Activated CD4-positive, alpha-beta memory T cell treated with anti-CD3 and anti-CD28 coated beads for 36 hours (primary cell): ENCODE data around the gene CDKN1B. TPM values are rescaled to one million over a fixed set of nuclear protein-coding genes. Genes with fewer than 3 reads are reported as not detected.
A peak's percentile ranks its signal among the peaks of the same experiment; 100 is the strongest.

ENCODE experiments used
- CTCF ChIA-PET: fragments of 350-600 bp; sonication (Branson Sonifier 250); formaldehyde crosslinking; loops from one replicate; lab custom pipeline; 2021; ENCODE audit warnings: antibody characterized with exemption, inconsistent platforms; lab: Charles Lee
- POLR2A ChIA-PET: fragments of 350-600 bp; sonication (Branson Sonifier 250); formaldehyde crosslinking; loops from one replicate; lab custom pipeline; 2021; ENCODE audit warnings: antibody characterized with exemption; lab: Charles Lee
- DNase-seq: peaks from one replicate; pipeline ENCODE4 v3.0.0-alpha.2; 2020
- H3K27ac Mint-ChIP-seq: one replicate; pipeline ENCODE4 v1.8.0; 2021; ENCODE audit warnings: mixed read lengths
- H3K27me3 Mint-ChIP-seq: one replicate; pipeline ENCODE4 v1.8.0; 2021; ENCODE audit warnings: mixed read lengths
- H3K36me3 Mint-ChIP-seq: one replicate; pipeline ENCODE4 v1.8.0; 2021; ENCODE audit warnings: mixed read lengths
- H3K4me1 Mint-ChIP-seq: one replicate; pipeline ENCODE4 v1.8.0; 2021; ENCODE audit warnings: low read depth, mixed read lengths
- H3K4me3 Mint-ChIP-seq: one replicate; pipeline ENCODE4 v1.8.0; 2021; ENCODE audit warnings: mild to moderate bottlenecking, mixed read lengths
- H3K9me3 Mint-ChIP-seq: one replicate; pipeline ENCODE4 v1.8.0; 2021; ENCODE audit warnings: mixed read lengths
- intact Hi-C: fragments of 100-400 bp; cut with micrococcal nuclease; formaldehyde crosslinking; loops from one replicate; pipeline ENCODE4 v1.15.1; 2023
- total RNA-seq, 2 experiments: library from RNA; stranded (reverse); gene quantifications; one replicate each; pipeline ENCODE4 v1.2.3, GENCODE V29; 2021

Gene CDKN1B
- 10 to 100 TPM; 52.4 to 52.8 TPM for total RNA-seq

GRCh38 chr12:12716793-12717585 lies at the start of gene CDKN1B:
Gene CDKN1B, plus strand, starts transcription at chr12:12717368. Its CDS starts 472 bp downstream, at chr12:12717840.
- intact Hi-C loops, result loop anchor here (1.0 to 5.0 kb wide), 5 partner anchors 8 to 710 kb away; partner anchors contain the start of genes BORCS5 and GPR19

GRCh38 chr12:12668005-12668404 lies 49.2 kb upstream of the CDKN1B start:
- no peak for DNase-seq
- CTCF ChIA-PET, result interaction anchor here (0.6 to 1.5 kb wide), 5 partner anchors 12 to 57 kb away, joined by 3 to 7 read pairs (median 4); no protein-coding TSS in a partner anchor
- no peak overlapping the region for H3K4me3 Mint-ChIP-seq
- no peaks in the 10 kb centered on the region for H3K27me3 Mint-ChIP-seq
- H3K27ac Mint-ChIP-seq, result no peak overlapping the region
- intact Hi-C loops, result no loop called here
- H3K36me3 Mint-ChIP-seq, result no peaks in the 10 kb centered on the region
- no peaks in the 10 kb centered on the region for H3K9me3 Mint-ChIP-seq
- H3K4me1 Mint-ChIP-seq, result peaks cover 14% of the 10 kb centered on the region
- POLR2A ChIA-PET, result interaction anchor here (0.6 kb wide), 1 partner anchor 20 kb away, joined by 4 read pairs; no protein-coding TSS in a partner anchor

More at GRCh38 chr12:12716793-12717585, at the start of gene CDKN1B:
- no peaks in the 10 kb centered on the region for H3K9me3 Mint-ChIP-seq
- H3K27me3 Mint-ChIP-seq, result no peaks in the 10 kb centered on the region
- CTCF ChIA-PET, result interaction anchor here (1.3 to 3.8 kb wide), 7 partner anchors 10 to 121 kb away, joined by 3 to 33 read pairs (median 6); no protein-coding TSS in a partner anchor
- H3K27ac Mint-ChIP-seq, result peak within 1 kb of the TSS; percentile 98
- DNase-seq, result peak; percentile 92
- POLR2A ChIA-PET, result interaction anchor here (0.6 to 7.3 kb wide), 16 partner anchors 9 to 706 kb away, joined by 3 to 135 read pairs (median 4); partner anchors contain the start of genes DUSP16 and GPR19
- peaks cover 48% of the 10 kb centered on the region for H3K36me3 Mint-ChIP-seq
- H3K4me3 Mint-ChIP-seq, result peak within 1 kb of the TSS; percentile 98
- H3K4me1 Mint-ChIP-seq, result peaks cover 45% of the 10 kb centered on the region

- CTCF ChIA-PET, result interaction anchor here (1.0 kb wide), 1 partner anchor 53 kb away, joined by 3 read pairs; no protein-coding TSS in a partner anchor
- Mint-ChIP-seq H3K27me3 (no peaks in the 10 kb centered on the region), H3K4me3 (no peak overlapping the region), H3K4me1 (peaks cover 22% of the 10 kb centered on the region), H3K36me3 (no peaks in the 10 kb centered on the region), H3K9me3 (no peaks in the 10 kb centered on the region), H3K27ac (no peak overlapping the region)
- intact Hi-C loops, result no loop called here
- POLR2A ChIA-PET, result no interaction called here
- no peak for DNase-seq
Observed at GRCh38 chr12:12669020-12669419, 48.1 kb upstream of the CDKN1B start.

- H3K4me3 Mint-ChIP-seq, result no peak overlapping the region
- DNase-seq, result no peak
- POLR2A ChIA-PET, result interaction anchor here (0.6 kb wide), 1 partner anchor 191 kb away, joined by 4 read pairs; no protein-coding TSS in a partner anchor
- no peaks in the 10 kb centered on the region for H3K27me3 Mint-ChIP-seq
- CTCF ChIA-PET, result interaction anchor here (0.9 to 2.8 kb wide), 8 partner anchors 16 to 236 kb away, joined by 3 to 8 read pairs (median 4); no protein-coding TSS in a partner anchor
- H3K9me3 Mint-ChIP-seq, result no peaks in the 10 kb centered on the region
- H3K36me3 Mint-ChIP-seq, result no peaks in the 10 kb centered on the region
- no peak overlapping the region for H3K27ac Mint-ChIP-seq
- peaks cover 26% of the 10 kb centered on the region for H3K4me1 Mint-ChIP-seq
- intact Hi-C loops, result loop anchor here (2.0 kb wide), 1 partner anchor 25 kb away; the partner anchor contains the start of gene GPR19
Observed at GRCh38 chr12:12671850-12672660, 45.1 kb upstream of the CDKN1B start.

GRCh38 chr12:12673296-12673695 lies 43.9 kb upstream of the CDKN1B start:
- H3K9me3 Mint-ChIP-seq, result no peaks in the 10 kb centered on the region
- H3K36me3 Mint-ChIP-seq, result no peaks in the 10 kb centered on the region
- H3K27ac Mint-ChIP-seq, result peak overlapping the region; percentile 43
- ChIA-PET POLR2A (interaction anchor here (0.6 to 1.2 kb wide), 3 partner anchors 22 to 63 kb away, joined by 3 to 5 read pairs (median 3); no protein-coding TSS in a partner anchor), CTCF (interaction anchor here (0.6 to 2.8 kb wide), 3 partner anchors 15 to 49 kb away, joined by 3 to 8 read pairs (median 5); no protein-coding TSS in a partner anchor)
- peaks cover 26% of the 10 kb centered on the region for H3K4me1 Mint-ChIP-seq
- H3K27me3 Mint-ChIP-seq, result no peaks in the 10 kb centered on the region
- H3K4me3 Mint-ChIP-seq, result no peak overlapping the region
- peak; percentile 61 for DNase-seq
- intact Hi-C loops, result loop anchor here (2.0 kb wide), 1 partner anchor 24 kb away; the partner anchor contains the start of gene GPR19

GRCh38 chr12:12676605-12677004 lies 40.6 kb upstream of the CDKN1B start:
- DNase-seq, result no peak
- CTCF ChIA-PET, result no interaction called here
- no peaks in the 10 kb centered on the region for H3K27me3 Mint-ChIP-seq
- H3K9me3 Mint-ChIP-seq, result no peaks in the 10 kb centered on the region
- peaks cover 25% of the 10 kb centered on the region for H3K4me1 Mint-ChIP-seq
- H3K27ac Mint-ChIP-seq, result no peak overlapping the region
- intact Hi-C loops, result no loop called here
- H3K36me3 Mint-ChIP-seq, result no peaks in the 10 kb centered on the region
- POLR2A ChIA-PET, result no interaction called here
- H3K4me3 Mint-ChIP-seq, result no peak overlapping the region

GRCh38 chr12:12681061-12681765 lies 36.0 kb upstream of the CDKN1B start:
- Mint-ChIP-seq H3K27me3 (no peaks in the 10 kb centered on the region), H3K4me1 (peaks cover 4% of the 10 kb centered on the region), H3K36me3 (no peaks in the 10 kb centered on the region), H3K27ac (no peak overlapping the region), H3K9me3 (no peaks in the 10 kb centered on the region), H3K4me3 (no peak overlapping the region)
- CTCF ChIA-PET, result interaction anchor here (1.0 kb wide), 1 partner anchor 35 kb away, joined by 3 read pairs; no protein-coding TSS in a partner anchor
- intact Hi-C loops, result no loop called here
- DNase-seq, result no peak
- POLR2A ChIA-PET, result no interaction called here

GRCh38 chr12:12682284-12682683 lies 34.9 kb upstream of the CDKN1B start:
- CTCF ChIA-PET, result interaction anchor here (0.8 kb wide), 1 partner anchor 26 kb away, joined by 3 read pairs; no protein-coding TSS in a partner anchor
- no peak overlapping the region for H3K27ac Mint-ChIP-seq
- H3K4me1 Mint-ChIP-seq, result no peaks in the 10 kb centered on the region
- H3K27me3 Mint-ChIP-seq, result no peaks in the 10 kb centered on the region
- no peak overlapping the region for H3K4me3 Mint-ChIP-seq
- intact Hi-C loops, result no loop called here
- POLR2A ChIA-PET, result no interaction called here
- DNase-seq, result no peak
- no peaks in the 10 kb centered on the region for H3K9me3 Mint-ChIP-seq
- no peaks in the 10 kb centered on the region for H3K36me3 Mint-ChIP-seq

GRCh38 chr12:12683136-12683697 lies 34.0 kb upstream of the CDKN1B start:
- no peaks in the 10 kb centered on the region for H3K9me3 Mint-ChIP-seq
- no peak overlapping the region for H3K4me3 Mint-ChIP-seq
- H3K36me3 Mint-ChIP-seq, result peaks cover 5% of the 10 kb centered on the region
- ChIA-PET POLR2A (no interaction called here), CTCF (interaction anchor here (0.8 kb wide), 1 partner anchor 27 kb away, joined by 3 read pairs; no protein-coding TSS in a partner anchor)
- no peak overlapping the region for H3K27ac Mint-ChIP-seq
- H3K27me3 Mint-ChIP-seq, result no peaks in the 10 kb centered on the region
- DNase-seq, result no peak
- intact Hi-C loops, result no loop called here
- H3K4me1 Mint-ChIP-seq, result no peaks in the 10 kb centered on the region

GRCh38 chr12:12683725-12684124 lies 33.4 kb upstream of the CDKN1B start:
- intact Hi-C loops, result no loop called here
- no peaks in the 10 kb centered on the region for H3K4me1 Mint-ChIP-seq
- no peak for DNase-seq
- no peaks in the 10 kb centered on the region for H3K27me3 Mint-ChIP-seq
- H3K36me3 Mint-ChIP-seq, result peaks cover 10% of the 10 kb centered on the region
- ChIA-PET CTCF (no interaction called here), POLR2A (no interaction called here)
- no peak overlapping the region for H3K4me3 Mint-ChIP-seq
- H3K27ac Mint-ChIP-seq, result no peak overlapping the region
- no peaks in the 10 kb centered on the region for H3K9me3 Mint-ChIP-seq
